ENCODE data around the gene PRAC1. TPM values are rescaled to one million over a fixed set of nuclear protein-coding genes. Genes with fewer than 3 reads are reported as not detected.

The PRAC1 gene
- total RNA-seq, 1 experiment from 2014 or later: not detected

- DNase-seq (ENCODE audit: extremely low read depth, low read depth): no peak
Observed at GRCh38 chr17:48747445-48748363, 25.4 kb upstream of the PRAC1 start.

GRCh38 chr17:48746916-48747444, 24.7 kb upstream of the PRAC1 start:
- no peak for DNase-seq (ENCODE audit: extremely low read depth, low read depth)

GRCh38 chr17:48745381-48746275, 23.3 kb upstream of the PRAC1 start:
- no peak for DNase-seq (ENCODE audit: extremely low read depth, low read depth)

- DNase-seq (ENCODE audit: extremely low read depth, low read depth): no peak
Observed at GRCh38 chr17:48740537-48740936, 18.2 kb upstream of the PRAC1 start.

GRCh38 chr17:48738803-48739526, 16.6 kb upstream of the PRAC1 start:
- DNase-seq (ENCODE audit: extremely low read depth, low read depth): no peak

GRCh38 chr17:48738424-48738802, 16.1 kb upstream of the PRAC1 start:
- no peak for DNase-seq (ENCODE audit: extremely low read depth, low read depth)

GRCh38 chr17:48737330-48738043, 15.2 kb upstream of the PRAC1 start:
- no peak for DNase-seq (ENCODE audit: extremely low read depth, low read depth)

- DNase-seq (ENCODE audit: extremely low read depth, low read depth): no peak
Observed at GRCh38 chr17:48735062-48735351, 12.7 kb upstream of the PRAC1 start.

GRCh38 chr17:48734333-48735061, 12.2 kb upstream of the PRAC1 start:
- DNase-seq (ENCODE audit: extremely low read depth, low read depth): no peak

- DNase-seq (ENCODE audit: extremely low read depth, low read depth): no peak
Observed at GRCh38 chr17:48733632-48734328, 11.5 kb upstream of the PRAC1 start.

- DNase-seq (ENCODE audit: extremely low read depth, low read depth): no peak
Observed at GRCh38 chr17:48732688-48733629, 10.6 kb upstream of the PRAC1 start.

- no peak for DNase-seq (ENCODE audit: extremely low read depth, low read depth)
Observed at GRCh38 chr17:48731355-48731754, 9.0 kb upstream of the PRAC1 start.

GRCh38 chr17:48730240-48730550, 7.9 kb upstream of the PRAC1 start:
- no peak for DNase-seq (ENCODE audit: extremely low read depth, low read depth)

GRCh38 chr17:48729335-48730239, 7.3 kb upstream of the PRAC1 start:
- no peak for DNase-seq (ENCODE audit: extremely low read depth, low read depth)

- peak; percentile 65 for DNase-seq (ENCODE audit: extremely low read depth, low read depth)
Observed at GRCh38 chr17:48728232-48729231, 6.2 kb upstream of the PRAC1 start, which contains the start of gene HOXB13. Gene HOXB13, minus strand, starts transcription at chr17:48728750. Its CDS starts 157 bp downstream, at chr17:48728593.
